ENCODE data around the gene TMEM131.
"Not testable (repeated sequence)": the region's sequence is repeated elsewhere in the genome, so short reads cannot be mapped to it uniquely, and the experiment has no call there.

TMEM131 gene

DNA sequence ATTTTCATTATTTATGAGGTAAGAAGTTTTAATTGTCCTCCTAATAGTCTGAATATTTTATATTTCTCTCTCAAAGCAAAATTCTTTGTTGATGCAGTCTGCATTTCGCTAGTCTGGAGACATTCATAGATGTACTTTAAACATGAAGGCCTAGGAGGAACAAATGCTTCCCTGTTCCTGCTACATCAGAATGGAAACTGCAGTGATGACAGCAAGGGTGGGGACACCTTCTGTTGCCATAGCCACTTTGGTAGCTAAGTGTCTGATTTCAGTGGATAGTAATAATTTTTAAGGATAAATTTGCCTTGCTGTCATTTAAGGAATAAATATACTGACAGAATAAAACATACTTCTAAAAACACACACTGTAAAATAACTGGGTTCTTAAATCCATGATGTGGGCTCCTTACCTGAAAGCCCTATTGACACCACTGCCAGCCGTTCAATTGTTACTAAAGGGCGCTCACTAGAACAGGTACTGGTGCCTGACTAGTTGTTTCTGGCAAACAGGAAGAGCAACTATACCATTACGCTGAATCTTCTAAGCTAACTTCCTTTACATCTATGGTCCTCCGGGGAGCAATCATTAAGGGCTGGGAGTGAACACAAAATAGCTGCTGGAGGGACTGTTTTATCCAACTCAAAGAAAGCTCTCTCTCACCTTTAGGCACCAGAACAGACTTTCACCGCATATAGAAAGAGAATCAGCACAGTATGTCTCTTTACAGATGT, 88.2 kb downstream of the TMEM131 start:
- DNase-seq = no peak

DNA sequence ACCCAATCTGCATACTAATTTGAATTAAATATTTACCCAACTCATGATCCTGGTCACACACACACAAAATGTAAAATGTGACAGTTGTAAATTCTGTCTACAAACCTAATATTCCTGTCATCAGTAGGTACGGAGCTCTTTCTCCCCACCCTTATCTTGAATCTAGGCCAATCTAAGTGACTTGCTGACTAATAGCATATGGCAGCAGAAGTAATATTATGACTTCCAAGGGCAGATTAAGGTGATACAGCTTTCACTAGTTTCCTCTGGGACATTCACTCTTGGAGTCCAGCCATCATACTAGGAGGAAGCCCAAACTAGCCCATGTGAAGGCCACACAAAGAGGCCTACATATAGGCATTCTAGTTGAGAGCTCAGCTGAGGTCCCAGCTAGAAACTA, 89.4 kb downstream of the TMEM131 start:
- no peak for DNase-seq

DNA sequence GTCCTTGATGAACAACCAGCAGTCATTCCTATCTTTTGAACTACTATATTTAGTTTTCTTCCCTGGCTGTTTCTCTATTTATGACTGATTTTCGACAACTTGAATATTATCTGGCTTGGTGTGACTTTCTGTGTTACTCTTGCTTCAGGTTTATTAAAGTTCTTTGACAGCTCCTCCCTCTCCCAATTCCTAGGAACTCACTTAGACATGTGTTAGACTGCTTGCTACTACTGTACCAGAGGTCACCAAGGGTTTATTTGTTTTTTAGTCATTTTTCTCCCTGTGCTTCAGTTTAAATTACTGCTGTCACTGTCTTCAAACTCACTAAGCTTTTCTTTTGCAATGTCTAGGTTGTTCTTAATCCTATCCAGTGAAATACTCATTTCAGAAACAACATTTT, 90.5 kb downstream of the TMEM131 start:
- DNase-seq = no peak

DNA sequence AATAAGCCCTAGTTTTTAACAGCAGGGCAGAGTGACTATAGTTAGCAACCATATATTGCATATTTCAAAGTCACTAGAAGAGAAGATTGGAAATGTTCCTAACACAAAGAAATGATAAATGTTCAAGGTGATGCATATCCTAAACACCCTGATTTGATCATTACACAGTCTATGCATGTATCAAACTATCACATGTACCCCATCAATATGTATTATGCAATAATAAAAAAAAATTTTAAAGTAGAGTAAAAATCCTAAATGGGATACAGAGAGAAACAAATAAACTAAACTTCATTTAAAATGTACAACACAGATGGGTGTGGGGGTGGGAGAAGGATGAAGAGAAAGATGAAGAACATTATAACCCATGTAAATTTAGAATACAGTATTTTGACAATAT, 93.9 kb downstream of the TMEM131 start:
- no peak for DNase-seq

DNA sequence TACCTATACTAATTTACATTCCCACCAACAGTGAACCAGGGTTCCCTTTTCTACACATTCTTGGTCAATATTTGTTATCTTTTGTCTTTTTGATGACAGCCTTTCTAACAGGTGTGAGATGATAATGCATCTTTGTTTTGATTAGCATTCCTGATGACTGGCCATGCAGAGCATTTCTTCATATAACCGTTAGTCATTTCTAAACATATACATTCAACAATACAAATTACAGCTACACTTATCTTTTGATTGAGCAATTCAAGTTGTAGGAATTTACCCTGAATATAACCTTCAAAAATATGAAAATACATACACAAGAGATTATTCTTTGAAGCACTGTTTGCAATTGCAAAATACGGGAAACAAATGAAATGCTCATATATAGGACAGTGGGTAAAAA, 94.9 kb downstream of the TMEM131 start:
- DNase-seq = no peak

DNA sequence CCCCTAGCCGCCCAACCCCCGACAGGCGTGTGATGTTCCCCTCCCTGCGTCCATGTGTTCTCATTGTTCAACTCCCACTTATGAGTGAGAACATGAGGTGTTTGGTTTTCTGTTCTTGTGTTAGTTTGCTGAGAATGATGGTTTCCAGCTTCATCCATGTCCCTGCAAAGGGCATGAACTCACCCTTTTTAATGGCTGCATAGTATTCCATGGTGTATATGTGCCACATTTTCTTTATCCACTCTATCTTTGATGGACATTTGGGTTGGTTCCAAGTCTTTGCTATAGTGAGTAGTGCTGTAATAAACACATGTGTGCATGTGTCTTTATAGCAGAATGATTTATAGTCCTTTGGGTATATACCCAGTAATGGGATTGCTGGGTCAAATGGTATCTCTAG, 102.7 kb downstream of the TMEM131 start:
- not testable (repeated sequence) for DNase-seq

DNA sequence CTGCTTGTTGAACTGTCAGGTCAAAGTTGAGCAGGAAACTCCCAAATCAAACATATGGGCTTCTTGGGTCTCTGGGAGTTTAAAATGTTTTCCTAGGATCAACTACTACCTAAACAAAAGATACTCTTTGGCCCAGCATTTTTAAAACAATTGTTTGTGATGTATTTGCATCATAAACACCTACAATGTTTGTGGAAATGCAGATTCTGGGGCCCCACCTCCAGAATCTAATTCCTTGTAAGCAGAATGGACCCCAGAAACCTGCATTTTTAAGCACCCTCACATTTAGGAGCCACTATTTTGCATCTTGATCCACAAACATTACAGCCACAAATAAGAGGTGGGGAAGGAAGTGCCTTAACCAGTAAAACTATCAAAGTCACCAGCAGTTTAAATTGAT, 104.1 kb downstream of the TMEM131 start:
- DNase-seq = no peak

DNA sequence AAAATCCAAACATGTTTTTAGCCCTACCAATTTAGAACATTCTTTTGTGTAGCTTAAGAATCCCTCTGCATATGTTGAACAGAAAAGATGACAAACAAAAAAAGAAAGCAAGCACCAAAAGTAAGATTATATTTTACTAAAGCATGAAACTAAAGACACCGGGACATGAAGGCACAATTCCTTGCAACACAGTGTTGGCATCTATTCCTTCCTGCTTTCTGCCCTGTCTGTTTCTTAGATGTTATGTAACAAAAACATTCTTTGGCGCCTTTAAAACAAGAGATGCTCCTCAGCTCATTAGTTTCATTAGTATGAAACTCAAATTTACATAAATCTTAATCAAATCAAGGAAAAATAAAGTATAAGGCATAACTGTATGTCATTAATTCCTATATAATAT, 106.6 kb downstream of the TMEM131 start:
- DNase-seq = no peak

DNA sequence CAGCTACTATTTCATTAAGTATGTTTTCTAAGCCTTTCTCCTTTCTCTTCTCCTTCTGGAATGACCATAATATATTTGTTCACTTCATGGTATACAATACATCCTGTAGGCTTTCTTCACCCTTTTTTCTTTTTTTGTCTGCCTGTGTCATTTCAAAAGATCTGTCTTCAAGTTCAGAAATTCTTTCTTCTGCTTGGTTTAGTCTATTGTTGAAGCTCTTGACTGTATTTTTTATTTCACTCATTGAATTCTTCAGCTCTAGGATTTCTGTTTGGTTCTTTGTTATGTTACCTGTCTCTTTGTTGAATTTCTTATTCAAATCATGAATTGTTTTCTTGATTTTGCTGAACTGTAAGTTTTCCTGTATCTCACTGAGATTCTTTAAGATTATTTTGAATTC, 109.9 kb downstream of the TMEM131 start:
- no peak for DNase-seq

DNA sequence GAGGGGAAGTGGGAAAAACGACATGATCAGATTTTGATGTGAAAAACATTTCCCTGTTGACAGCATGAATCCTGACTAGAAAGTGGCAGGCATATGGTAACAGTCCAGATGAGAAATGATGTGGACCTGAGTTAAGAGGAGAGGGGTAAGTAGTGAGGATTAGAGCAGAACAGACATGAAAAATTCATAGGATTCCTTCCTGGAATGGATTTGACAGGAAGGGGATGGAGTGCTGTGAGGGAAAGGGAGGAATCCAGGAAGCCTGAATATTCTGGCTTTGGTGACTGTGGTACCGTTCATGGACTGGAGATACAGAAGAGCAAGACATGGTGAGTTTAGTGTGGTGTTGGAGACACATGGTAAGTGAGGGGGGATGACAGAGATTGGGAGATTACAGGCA, 115.4 kb downstream of the TMEM131 start:
- DNase-seq = no peak

DNA sequence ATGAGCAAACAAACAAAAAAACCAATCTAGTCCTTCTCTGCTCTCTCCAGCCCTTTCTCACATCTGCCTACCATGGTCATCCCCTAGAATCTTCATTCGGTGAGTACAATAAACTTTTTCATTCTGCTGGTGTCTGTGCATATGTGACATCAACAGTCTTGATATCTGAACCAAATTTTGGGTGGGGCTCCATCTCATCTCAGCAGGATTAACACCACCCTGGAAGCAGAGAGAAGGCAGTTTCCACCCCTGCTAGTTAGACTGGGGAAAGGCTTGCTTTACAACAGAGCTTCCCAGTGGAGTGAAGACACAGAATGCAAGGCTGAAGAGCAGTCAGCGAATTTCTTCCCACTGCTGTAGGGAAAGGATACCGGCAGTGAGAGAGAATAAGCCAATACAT, 116.9 kb downstream of the TMEM131 start:
- no peak for DNase-seq

DNA sequence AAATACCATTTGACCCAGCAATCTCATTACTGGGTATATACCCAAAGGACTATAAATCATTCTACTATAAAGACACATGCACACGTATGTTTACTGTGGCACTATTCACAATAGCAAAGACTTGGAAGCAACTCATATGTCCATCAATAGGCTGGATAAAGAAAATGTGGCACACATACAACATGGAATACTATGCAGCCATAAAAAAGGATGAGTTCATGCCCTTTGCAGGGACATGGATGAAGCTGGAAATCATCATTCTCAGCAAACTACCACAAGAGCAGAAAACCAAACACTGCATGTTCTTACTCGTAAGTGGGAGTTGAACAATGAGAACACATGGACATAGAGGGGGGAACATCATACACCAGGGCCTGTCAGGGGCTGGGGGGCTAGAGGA, 117.4 kb downstream of the TMEM131 start:
- DNase-seq = not testable (repeated sequence)

DNA sequence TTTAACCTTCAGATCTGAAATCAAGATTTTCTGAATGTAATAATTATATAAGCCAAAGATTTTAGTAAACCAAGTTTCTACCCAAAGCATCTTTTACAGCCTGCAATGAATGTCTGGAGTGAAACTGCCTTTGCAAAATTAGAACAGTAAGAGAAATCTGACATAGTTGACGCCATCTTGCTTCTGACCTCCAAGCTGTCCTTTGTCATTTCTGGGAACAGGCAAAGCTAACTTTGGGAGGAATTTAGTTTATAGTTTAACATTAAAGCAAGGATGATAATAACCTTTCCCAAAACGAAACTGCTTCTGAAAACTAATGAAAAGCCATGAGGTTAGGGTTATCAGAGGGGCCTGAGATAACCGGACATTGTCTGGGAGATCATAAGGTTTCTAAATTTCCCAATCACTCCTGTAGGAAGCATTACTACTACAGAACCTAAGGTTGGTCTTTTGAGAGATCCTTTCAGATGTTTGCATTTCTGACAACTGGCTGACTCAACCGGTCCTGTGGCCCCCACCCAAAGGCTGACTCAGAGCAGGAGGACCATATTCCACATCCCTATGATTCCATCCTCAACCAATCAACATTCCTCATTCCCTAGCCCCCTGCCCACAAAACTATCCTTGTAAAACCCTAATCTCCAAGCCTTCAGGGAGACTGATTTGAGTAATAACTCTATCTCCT, 124.5 kb downstream of the TMEM131 start:
- DNase-seq = no peak

DNA sequence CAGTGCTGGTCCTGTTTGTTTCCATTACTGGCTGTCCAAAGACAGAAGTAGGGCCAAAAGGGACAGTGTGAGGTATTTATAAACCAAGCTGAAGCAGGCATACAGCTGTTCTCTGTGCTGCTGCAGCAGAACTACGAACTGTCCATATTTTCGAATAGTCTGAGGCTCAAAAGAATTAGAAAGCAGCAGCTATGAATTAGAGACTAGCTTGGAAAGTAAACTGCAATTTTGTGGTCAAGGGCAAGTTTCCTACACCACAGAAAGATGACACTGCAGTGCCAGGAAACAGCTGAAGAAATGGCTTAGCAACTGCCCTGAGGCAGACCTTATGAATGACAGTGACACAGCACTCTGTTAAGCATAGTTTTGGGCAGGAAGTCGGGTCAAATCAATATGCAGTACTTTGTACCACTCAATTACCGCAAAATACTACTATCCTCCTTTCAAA, 125.3 kb downstream of the TMEM131 start:
- DNase-seq = no peak

DNA sequence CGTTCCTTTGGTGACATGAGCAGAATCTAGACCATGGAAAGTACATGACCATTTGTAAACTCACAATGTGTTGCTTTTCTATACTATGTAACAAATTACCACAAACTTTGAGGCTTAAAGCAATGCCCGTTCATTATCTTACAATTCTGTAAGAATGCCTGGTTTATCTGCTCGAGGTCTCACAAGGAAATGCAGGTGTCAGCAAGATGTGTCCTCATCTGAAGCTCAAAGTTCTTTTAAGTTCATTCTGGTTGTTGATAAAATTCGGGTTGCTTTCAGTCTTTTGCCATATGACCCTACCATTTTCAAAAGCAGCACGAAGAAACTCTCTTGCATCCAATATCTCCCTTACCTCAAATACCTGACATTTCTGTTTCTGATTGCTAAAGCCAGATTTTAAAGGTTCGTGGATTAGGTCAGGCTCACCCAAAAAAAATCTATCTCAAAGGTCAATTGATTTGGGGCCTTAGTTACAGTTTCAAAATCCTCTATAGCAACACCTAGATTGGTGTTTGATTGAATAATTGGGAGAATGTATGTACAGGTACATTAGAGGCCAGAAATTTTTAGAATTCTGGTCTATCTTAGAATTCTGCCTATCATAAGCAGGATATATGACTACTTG, 125.9 kb downstream of the TMEM131 start:
- DNase-seq = no peak

DNA sequence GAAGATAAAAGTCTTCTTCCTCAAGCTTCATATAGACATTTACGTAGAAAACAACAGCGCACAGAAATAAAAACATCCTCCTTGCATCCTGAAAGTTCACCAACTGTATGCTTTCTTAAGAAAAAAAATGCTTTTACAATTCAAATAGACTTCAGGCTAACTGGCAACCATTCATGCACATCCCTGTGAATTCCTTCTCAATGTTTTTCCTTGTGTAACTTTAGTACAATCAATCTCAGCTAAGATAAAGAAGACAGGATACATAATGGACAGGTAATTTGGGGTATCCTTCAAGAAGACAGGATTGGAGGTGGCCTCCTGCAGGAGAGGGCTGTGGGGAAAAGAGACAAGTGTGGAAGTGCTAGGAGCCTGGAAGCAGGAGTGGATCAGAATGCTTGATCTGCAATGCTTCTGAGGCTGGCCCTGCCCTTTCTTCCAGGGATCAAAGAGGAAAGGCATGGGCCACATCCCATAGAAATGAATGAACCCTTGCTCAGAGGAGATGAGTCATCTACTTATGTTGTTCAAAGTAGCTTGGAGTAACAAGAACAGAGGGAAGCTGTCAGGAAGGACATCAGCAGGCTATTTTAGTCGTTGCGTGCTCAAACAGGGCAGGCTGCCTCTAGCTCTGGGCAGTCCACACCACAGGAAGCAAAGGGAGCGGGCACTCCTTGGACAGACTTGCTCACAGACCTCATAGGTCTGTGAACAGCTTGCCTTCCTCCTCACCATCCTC, 126.6 kb downstream of the TMEM131 start:
- no peak for DNase-seq

DNA sequence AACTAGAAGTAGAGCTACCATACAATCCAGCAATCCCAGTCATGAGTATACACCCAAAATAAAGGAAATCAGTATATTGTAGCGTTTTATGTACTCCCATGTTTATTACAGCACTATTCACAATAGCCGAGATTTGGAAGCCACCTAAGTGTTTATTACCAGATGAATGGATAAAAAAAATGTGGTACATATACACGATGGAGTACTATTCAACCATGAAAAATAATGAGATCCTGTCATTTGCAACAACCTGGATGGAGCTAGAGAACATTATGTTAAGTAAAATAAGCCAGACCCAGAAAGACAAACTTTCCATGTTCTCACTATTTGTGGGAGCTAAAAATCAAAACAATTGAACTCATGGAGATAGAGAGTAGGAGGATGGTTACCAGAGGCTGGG, 131.9 kb downstream of the TMEM131 start:
- DNase-seq = no peak

DNA sequence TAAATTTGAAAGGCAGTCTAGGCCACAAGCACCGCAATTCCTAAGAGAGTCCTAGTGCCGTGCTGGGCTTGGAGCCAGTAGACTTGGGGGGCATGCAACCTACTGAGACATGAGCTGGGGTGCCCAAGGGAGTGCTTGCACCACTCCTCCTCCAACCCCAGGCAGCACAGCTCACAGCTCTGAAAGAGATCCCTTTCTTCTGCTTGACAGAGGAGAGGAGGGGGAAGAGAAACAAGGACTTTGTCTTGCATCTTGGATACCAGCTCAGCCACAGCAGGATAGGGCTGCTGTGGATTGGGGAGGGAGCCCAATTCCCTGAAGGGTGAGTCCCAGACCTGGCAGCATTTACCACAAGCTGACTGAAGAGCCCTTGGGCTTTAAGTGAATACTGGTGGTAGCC, 134.6 kb downstream of the TMEM131 start:
- no peak for DNase-seq

DNA sequence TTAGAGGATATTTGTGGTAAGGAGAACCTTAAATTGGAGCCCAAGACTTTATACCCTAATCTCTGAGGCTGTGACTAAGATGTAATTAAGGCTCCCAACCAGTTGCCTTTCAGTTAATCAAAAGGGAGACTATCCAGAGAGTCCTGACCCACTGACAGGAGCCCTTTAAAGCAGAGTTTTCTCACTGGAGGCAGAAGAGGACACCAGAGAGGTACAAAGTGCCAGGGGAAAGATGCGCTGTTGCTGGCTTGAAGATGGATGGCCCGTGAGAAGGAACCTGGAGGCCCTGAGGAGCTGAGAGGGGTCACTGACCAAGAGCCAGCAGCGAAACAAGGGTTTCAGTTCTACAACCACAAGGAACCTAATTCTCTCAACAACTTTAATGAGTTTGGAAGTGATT, 137.3 kb downstream of the TMEM131 start:
- DNase-seq = no peak

DNA sequence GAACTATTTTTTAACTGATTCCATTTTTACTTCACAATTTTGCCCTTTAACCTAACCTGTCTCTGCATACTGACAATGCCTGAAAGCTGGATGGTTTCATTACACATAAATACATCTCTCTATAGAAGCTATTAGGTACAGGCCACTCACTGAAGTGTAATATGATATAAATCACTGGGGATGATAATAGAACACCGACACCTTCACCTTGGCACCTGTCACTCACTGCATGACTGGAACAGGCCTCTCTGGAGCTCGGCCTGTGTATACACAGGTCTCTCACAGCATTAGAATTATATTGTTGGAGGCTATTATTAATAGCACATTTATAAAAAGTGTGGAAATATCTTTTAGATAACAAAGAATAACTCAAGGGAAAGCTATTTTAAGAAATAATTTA, 138.2 kb downstream of the TMEM131 start:
- no peak for DNase-seq

DNA sequence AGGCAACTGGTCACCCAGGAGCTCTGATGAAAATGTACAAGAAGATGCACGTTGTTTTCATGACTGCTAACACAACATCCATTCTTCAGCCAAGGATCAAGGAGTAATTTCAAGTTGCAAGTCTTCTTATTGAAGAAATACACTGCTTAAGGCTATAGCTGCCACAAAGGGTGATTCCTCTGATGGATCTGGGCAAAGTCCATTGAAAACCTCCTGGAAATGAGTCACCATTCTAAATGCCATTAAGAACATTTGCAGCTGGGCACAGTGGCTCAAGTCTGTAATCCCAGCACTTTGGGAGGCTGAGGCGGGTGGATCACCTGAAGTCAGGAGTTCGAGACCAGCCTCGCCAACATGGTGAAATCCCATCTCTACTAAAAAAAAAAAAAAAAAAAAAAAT, 142.7 kb downstream of the TMEM131 start:
- DNase-seq = not testable (repeated sequence)

DNA sequence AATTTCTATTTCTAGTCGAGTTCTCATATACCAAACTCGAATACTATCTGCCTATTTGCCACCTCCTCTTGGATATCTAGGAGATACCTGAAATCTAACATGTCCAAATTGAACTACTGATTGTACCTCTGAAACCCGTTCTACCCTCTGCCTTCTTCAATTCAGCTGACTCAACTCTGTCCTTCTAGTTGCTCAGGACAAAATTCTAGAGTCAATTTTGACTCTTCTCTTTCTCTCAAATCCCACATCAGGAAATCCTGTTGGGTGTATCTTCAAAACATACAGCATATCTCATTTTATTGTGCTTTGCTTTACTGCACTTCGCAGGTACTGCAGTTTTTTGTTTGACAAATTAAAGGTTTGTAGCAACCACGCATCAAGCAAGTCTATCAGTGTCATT, 144.6 kb downstream of the TMEM131 start:
- no peak for DNase-seq

DNA sequence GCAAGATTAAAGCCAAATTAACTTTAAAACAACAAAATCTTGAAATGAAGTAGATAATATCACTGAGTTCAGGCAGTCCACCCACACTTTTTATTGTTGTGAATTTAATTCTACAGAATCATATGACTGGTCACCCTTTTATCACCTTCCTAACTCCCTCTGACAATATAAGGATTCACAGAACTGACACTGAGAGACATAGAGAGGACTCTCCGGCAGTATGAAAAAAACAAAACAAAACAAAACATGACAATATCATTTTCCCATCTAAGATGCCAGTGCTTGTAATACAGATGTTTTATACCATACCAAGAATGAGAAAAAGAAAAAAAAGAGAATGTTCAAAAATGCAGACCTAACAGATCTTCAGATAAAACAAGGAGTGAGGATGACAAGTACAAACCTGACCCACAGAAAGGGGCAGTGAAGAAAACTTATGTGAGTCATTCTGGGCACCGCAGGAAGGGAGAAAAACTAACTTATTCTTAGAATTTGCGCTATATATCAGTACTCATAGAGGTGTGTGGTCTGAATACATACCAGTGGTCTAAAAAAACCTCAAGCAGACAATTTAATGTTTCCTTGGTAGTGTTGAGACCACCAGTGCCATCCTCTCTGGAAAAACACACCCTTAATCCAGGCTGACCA, 145.7 kb downstream of the TMEM131 start:
- no peak for DNase-seq

Data from NCI-H446 (cell line).